Subcutaneous abdominal adipose tissue (tissue), 5 donors: Measurements from ENCODE around the gene NDUFA5.

Source experiments
- H3K27ac ChIP-seq: one replicate; pipeline ENCODE4 v1.7.0; 2013; ENCODE audit warnings: low read depth, mild to moderate bottlenecking, inconsistent platforms, low read length, moderate library complexity
- H3K27me3 ChIP-seq, 5 donors: one replicate each; pipeline ENCODE4 v1.7.0; 2013; ENCODE audit warnings: low read length in 5 of 5, inconsistent platforms in 1 of 5; ENCODE audit not compliant: control insufficient read depth in 5 of 5, insufficient read depth in 4 of 5
- H3K36me3 ChIP-seq, 5 donors: one replicate each; pipeline ENCODE4 v1.7.0; 2013; ENCODE audit warnings: low read length in 5 of 5; ENCODE audit not compliant: control insufficient read depth in 5 of 5, insufficient read depth in 5 of 5
- H3K4me1 ChIP-seq, 5 donors: one replicate each; pipeline ENCODE4 v1.7.0; 2013; ENCODE audit warnings: low read length in 5 of 5, mild to moderate bottlenecking in 3 of 5, moderate library complexity in 1 of 5; ENCODE audit not compliant: control insufficient read depth in 5 of 5, insufficient read depth in 5 of 5
- H3K4me3 ChIP-seq, 5 donors: one replicate each; pipeline ENCODE4 v1.7.0; 2013; ENCODE audit warnings: low read length in 5 of 5, low read depth in 1 of 5
- H3K9ac ChIP-seq, 5 donors: one replicate each; pipeline ENCODE4 v1.7.0; 2013; ENCODE audit warnings: low read length in 5 of 5, mild to moderate bottlenecking in 4 of 5, moderate library complexity in 3 of 5
- H3K9me3 ChIP-seq, 5 donors: one replicate each; pipeline ENCODE4 v1.7.0; 2013; ENCODE audit warnings: low read length in 5 of 5; ENCODE audit not compliant: control insufficient read depth in 5 of 5
- donor health status: healthy.
- donor health status: healthy.
- donor health status: healthy.
- donor health status: healthy.
- donor health status: healthy.

The NDUFA5 gene

GRCh38 chr7:123494193-123494796 is 63.3 kb downstream of the NDUFA5 start:
- no peak overlapping the region for H3K9ac ChIP-seq
- H3K27me3 ChIP-seq = no peaks in the 10 kb centered on the region
- H3K36me3 ChIP-seq = no peaks in the 10 kb centered on the region
- peaks cover 0 to 2% (median 0%) of the 10 kb centered on the region in 5 donors for H3K9me3 ChIP-seq
- no peaks in the 10 kb centered on the region for H3K4me1 ChIP-seq
- no peak overlapping the region for H3K27ac ChIP-seq
- no peak overlapping the region for H3K4me3 ChIP-seq

- no peak overlapping the region for H3K9ac ChIP-seq
- no peaks in the 10 kb centered on the region for H3K4me1 ChIP-seq
- no peak overlapping the region for H3K27ac ChIP-seq
- no peaks in the 10 kb centered on the region for H3K27me3 ChIP-seq
- H3K9me3 ChIP-seq = peaks cover 0 to 2% (median 0%) of the 10 kb centered on the region in 5 donors
- H3K36me3 ChIP-seq = no peaks in the 10 kb centered on the region
- H3K4me3 ChIP-seq = no peak overlapping the region
Observed at GRCh38 chr7:123492485-123492884, 65.1 kb downstream of the NDUFA5 start.
